G401 (cell line): ENCODE results near the gene CAPN8. TPM values are rescaled to one million over a fixed set of nuclear protein-coding genes. Genes with fewer than 3 reads are reported as not detected.
A peak's percentile ranks its signal among the peaks of the same experiment; 100 is the strongest.

Experiments
- DNase-seq: peaks from one replicate; pipeline ENCODE4 v3.0.0-alpha.2; 2015; ENCODE audit warnings: low spot score
- in situ Hi-C: cut with HindIII; loops from 2 replicates; pipeline ENCODE4 v1.10.0; 2016; ENCODE audit warnings: low sequenced_read_pairs, mixed read lengths
- total RNA-seq: library from RNA; depleted of rRNA; stranded (reverse); fragments of >200 nt; shearing (Covaris generic); gene quantifications from 2 replicates; pipeline ENCODE4 v1.2.3, GENCODE V29; 2014

Gene CAPN8
- total RNA-seq, 1 experiment from 2014 or later = not detected

DNA sequence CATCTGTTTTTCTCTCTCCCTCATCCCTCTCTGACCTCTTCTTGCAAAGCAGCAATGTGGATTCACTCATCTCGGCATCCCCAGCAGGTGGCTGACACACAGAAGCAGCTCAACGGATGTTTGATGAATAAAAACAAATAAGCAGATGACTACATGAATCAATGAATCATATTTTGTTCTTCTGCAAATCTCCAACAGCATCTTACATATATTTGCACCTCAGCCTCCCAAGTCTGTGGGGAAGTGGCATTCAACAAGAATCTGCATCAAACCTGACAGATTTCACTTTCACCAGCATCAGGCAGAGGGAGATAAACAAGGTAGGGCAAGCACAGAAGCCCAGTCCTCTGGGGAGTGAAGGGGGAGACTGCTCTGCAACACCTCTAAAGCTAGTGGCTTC lies 34.0 kb downstream of the CAPN8 start:
- no peak for DNase-seq

DNA sequence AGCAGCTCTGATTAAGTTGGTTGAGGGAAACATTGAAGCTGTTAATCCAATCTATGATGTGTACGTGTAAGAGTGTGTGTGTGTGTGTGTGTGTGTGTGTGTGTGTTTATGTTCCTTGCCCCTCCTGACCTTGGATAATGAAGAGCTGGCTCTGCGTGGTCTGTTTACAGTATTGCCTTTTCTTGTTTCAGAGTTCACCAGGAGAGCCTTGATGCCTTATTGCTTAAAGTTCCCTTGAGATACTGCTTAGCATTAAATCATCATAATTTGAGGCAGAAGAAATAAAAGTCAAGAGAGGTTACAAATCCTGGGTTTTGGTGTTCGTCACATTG lies 36.4 kb downstream of the CAPN8 start:
- in situ Hi-C loops = no loop called here

More for the DNA sequence above, 34.0 kb downstream of the CAPN8 start:
- in situ Hi-C loops = no loop called here

DNA sequence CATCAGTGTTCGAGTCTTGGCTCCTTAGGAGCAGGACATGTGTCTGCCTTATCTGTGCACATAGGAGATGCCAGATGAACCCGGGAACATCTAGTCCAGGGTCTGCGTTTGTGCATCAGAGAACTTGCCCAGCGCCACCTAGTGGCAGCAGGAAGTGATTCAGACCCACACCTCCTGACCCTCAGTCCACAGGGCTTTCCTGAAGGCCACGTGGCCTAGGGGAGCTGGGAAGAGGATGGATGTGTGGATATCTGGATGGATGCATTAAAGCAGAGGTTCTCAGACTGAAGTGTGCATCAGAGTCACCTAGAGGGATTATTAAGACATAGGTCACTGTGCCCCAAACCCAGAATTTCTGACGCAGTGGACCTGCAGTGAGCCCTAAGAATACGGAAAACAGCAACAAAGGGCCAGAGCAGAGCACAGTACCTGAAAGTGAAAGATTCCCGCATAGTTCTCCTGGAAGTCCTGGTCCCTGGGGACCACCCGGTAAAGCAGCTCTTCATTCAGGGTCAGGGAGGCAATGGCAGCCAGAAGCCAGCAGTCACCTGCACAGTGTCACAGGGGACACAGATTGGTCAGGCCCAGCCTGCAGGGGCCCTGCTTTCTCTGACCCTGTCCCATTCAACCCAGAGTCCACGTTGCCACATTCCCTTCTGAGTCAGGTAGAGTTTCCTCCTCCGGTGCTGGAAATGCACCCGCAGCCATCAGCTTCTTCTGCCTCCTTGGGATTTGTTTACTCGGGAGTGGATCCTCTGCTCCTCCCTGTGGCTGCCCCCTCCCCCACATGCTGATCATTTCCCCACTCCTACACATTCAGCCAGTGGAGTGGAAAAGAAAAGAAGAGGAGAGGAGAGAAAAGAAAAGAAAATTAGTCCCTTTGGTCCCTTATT lies 37.0 kb downstream of the CAPN8 start:
- peak; percentile 80 for DNase-seq
- in situ Hi-C loops = no loop called here

More for the DNA sequence above, 36.4 kb downstream of the CAPN8 start:
- no peak for DNase-seq

DNA sequence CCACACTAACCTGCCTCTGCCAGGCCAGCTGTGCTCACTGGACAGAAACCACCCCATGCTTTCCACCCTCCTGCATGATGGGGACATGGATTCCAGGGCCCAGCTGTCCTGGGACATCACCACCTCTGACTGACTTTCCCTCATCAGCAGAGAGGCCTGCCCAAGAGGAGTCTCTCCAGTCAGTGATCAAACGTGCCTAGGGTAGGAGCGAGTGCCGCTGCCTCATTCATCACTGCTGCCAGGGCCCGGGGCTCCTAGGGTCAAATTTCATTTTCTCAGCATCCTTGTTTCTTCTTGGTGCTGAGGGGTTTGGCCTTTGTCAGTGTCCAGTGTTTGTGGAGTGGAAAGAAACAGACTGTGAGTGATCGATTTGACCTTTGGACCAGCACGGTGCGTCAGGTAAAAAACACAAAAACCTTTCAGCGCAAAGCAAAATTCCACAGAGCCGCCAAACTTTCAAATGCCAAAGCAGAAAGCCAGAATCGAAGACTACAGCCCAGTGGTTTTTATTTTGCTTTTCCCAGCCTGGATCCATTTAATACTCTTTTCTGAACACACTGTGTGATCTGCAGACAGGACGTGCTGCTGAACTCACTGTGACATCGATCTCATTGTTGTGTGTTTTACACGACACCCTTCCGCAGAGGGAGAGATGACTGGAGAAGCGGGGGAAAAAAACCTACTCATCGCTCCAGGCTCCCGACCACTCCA lies 43.2 kb downstream of the CAPN8 start:
- in situ Hi-C loops = no loop called here
- DNase-seq = no peak

DNA sequence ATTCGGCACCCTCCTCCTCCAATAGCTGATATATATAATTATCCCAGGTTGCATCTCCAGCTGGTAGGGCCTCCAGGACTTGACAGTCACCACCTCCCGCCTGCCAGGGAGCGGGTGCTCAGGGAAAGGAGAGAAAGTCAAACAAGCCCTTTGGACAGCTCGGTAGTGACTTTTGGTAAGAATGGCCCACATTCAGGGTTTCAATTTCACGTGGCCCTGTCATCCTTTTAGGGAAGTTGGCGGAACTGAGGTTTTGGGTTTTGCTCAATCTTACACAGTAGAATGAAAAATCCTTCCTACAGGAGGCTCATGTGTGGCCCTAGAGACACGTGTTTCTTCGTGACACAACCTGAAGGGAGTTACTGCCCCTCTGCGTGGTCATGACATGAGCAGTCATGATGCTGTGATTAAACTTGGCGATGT lies 44.2 kb downstream of the CAPN8 start:
- in situ Hi-C loops = no loop called here

DNA sequence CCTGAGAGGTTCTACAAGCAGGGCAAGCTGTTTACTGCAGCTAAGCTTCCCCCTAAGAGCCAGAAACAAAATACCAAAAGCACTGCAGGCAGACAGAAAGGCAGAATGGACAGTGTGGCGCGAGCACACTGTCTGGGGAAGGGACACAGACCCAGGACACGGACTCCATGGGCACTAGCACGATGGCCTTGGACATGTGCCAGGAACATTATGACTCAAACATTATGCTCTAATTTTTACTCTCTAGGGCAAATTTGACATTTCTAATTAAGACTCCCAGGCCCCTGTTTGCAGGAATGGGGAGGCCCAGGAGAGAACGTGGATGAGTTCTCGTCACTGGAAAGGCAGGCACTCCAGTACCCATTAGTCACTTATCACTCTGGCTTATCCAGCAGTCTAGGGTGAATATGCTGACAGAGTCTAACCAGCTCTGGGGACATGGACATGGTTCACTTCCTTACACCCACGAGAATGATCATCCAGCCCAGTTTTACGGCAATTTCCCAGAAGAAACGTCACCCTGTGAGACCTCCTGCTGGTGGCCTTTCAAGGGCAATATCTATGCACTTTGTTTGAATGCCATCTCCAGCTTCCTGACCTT lies 45.1 kb downstream of the CAPN8 start:
- in situ Hi-C loops = no loop called here
- no peak for DNase-seq

More for the DNA sequence above, 44.2 kb downstream of the CAPN8 start:
- no peak for DNase-seq

DNA sequence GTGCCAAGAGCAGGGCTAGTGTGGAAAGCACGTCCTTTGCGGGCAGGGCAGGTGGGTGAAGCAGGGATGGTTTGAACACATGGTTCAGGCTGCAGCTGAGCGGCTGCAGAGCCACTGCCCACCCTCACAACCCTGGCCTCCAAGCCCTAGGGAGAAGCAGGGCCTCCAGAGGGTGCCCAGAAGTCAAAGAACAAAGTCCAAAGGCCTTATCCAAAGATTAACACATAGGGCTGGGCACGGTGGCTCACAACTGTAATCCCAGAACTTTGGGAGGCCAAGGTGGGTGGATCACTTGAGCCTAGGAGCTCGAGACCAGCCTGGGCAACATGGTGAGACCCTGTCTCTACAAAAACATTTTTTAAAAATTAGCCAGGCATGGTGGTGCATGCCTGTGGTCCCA lies 46.8 kb downstream of the CAPN8 start:
- DNase-seq = no peak
- in situ Hi-C loops = no loop called here

DNA sequence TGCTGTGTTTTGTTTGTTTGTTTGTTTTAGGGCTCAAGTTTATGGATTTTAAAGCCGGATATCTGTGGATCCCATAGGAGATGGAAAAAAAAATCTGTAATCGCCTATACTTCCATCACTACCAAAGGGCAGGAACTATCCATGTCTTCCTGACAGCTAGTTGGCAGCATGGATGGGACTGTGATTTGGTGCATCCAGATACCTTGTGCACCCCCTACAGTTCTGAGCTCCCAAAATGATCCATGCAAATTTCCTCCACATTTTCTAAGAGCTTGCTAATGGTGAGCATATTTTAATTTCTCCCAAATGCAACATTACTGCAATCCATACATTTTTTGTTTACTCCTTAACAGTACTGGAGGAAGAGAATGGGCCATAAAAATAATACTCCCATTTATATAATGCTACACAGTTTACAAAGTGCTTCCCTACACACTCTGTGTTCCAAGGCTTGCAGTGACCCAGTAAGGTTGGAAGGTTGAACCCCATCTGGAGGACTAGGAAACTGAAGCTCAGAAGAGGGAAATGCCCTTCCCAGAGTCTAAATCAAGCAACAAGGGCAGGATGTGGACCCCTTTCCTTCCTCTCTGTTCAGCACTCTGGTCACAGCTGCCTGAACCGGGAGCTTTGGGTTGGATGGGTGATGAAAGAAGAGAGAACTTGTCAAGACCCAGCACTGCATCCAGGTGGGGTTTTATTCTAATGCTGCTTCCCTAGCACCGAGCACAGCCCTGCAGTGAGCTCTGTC lies 48.0 kb downstream of the CAPN8 start:
- peak; percentile 19 for DNase-seq
- in situ Hi-C loops = no loop called here

DNA sequence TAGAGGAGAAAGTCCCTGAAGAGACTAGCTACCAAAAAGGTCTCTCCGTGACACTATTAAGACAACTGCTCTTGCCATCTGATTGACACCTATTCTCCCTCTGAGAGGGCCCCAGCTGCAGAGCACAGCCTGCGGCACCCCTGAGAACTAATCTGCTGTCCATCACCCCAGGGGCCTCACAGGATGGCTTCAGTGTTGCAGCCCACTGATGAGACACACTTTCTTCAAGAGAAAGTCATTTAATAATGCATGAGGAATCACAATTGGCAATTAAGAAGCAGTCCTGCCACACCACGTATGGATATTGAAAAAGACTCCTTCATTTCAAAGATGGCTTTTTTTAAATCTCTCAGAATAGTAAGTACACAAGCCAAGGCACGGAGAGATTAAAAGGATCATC lies 48.9 kb downstream of the CAPN8 start:
- in situ Hi-C loops = no loop called here
- no peak for DNase-seq

DNA sequence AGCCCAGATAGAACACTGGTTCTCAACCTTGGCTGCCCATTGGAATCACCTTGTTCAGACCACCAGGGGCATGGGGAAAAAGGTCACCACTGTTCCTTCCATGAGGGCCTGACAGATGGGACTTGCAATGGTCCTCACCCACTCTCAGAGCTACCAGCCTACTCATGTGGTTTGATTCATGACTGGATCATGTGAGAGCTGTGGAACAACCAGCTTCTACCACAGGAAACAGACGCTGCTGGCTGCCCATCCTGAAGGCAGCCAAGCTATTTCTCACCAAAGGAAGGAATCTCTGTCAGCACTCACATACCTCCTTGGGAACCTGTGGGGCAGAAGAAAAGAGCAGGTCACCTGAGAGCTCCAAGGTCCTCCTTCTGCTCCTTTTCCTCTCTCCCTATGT lies 53.6 kb downstream of the CAPN8 start:
- DNase-seq = no peak
- in situ Hi-C loops = no loop called here

DNA sequence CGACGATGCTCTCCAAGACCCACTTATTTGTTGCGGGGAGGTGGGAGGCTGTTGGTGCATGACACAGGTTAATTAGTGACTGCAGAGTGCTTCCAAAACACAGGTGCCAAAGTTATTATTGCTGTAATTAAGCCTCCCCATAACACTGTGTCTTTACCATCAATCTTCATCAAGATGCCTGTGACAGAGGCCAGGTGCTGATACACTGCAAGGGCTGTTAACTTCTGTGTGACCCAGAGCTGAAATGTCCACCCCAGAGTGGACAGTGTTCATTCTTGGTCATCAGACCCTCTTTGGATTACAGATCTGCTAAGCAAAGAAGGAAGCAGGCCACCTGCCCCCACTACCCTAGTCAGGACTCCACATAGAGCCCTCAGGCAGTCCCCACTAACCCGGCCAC lies 55.5 kb downstream of the CAPN8 start:
- no peak for DNase-seq
- in situ Hi-C loops = no loop called here

DNA sequence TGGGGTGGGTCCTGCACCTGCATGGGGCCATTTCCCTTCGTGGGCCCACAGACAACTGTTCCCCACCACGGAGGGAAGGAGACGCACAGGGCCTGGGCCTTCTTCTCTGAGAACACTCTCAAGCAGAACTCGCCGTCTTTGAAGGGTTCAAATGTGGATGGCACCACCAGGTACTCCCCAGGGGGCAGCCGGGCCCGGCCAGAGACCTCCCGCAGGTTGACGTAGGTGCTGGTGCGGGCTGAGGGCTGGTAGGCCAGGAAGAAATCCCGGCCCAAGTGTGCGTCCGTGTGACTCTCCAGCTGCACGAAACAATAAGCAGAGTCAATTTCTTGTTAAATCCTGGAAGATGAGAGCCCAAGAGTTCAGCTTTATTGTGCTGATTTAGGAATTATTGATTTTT lies 56.4 kb downstream of the CAPN8 start:
- no peak for DNase-seq
- in situ Hi-C loops = no loop called here

DNA sequence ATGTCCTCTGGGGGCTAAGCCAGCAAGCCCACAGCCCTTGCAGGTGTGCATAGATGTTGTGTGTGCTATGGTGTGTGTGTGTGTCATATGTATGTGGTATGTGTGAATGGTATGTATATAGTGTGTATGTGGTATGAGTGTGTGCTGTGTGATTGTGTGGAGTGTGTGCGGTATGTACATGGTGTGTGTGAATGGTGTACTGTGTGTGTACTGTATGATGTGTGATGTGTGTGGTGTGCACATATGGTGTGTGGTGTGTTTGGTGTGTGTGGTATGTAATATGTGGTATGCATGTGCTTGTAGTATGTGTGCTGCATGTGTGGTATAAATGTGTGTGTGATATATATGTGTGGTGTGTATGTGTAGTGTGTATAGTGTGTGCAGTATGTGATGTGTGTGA lies 107.0 kb downstream of the CAPN8 start:
- no peak for DNase-seq
- in situ Hi-C loops = no loop called here

DNA sequence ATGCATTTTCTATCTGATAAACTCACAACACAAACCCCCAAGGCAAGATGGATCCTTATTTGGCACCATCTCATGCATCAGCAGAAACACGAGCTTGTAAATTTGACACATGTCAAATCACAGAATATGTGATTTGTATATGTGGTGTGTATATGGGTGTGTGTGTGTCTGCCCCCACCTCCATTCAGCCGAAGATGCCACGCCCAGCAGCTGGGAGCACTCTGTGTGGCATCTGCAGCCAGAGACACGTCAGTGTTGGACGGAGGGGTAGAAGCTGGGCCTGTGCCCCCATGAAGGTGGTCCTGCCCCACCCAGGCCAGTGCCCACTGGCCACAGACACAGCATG lies 108.4 kb downstream of the CAPN8 start:
- no peak for DNase-seq
- in situ Hi-C loops = no loop called here

DNA sequence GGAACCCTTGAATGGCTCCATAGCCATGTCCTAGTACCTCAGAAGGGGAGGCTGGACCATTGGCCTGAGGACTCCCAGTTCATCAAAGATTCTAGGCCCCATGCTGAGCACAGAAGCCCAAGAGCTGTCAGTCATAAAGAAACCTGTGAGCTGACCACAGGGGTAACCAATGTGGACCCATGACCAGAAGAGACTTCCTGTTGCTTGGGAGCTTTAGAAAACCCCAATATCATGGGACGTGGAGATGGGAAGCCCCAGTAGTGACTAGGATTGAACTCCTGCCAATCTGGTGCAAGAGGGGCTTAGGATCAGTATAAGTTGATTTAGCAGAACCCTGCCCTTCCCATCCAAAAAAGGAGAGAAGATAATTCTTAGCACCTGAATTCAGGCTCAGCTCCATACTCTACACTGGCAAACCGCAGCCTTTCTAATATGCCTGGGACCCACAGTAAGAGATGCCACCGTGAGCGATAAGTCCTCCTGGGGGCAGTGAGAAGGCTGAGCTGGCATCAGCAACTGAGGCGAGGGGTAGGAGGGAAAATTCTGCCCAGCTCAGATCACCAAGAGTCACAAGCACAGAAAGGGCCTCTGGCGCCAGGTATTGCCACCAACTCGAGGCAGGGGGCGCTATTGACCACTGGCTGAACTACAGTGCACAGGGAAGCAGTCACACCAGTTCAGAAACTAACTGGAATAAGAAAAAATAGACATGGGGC lies 108.9 kb downstream of the CAPN8 start:
- peak; percentile 12 for DNase-seq
- in situ Hi-C loops = no loop called here

DNA sequence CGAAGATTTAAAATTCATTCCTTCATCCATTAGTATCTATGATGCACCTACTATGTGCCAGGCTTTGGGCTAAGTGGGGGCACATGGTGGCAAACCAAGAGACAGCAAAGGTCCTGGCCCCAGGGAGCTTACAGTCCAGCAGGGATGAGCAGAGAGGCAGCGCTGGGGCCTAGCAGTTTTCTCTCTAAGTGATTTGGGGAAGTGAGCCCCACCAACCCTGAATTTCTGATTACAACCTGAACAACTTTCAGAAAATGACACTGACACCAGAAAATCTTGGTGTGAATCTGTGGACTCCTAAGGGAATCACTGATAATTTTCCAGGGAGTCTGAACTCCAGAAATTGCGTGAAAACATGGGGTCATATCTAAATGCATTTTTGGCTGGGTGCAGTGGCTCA lies 111.5 kb downstream of the CAPN8 start:
- in situ Hi-C loops = no loop called here
- no peak for DNase-seq

DNA sequence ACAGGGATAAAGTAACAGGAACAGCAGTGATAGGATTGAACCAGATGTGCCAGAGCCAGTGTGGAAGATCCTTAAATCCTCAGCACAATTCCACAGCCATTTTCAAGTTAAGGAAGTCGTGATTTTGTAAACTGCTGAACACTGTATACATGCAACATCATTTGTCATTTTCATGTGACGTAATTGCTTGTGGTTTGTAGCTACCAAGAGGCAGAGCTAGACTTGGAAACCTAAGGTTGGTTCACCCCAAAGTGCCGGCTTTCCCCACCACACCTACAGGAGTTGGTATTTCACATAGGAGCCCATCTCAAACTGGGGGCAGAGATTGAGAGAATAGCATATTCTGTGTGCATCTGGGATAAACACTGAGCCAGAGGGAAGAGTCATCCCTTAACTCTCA lies 113.9 kb downstream of the CAPN8 start:
- in situ Hi-C loops = no loop called here
- no peak for DNase-seq

DNA sequence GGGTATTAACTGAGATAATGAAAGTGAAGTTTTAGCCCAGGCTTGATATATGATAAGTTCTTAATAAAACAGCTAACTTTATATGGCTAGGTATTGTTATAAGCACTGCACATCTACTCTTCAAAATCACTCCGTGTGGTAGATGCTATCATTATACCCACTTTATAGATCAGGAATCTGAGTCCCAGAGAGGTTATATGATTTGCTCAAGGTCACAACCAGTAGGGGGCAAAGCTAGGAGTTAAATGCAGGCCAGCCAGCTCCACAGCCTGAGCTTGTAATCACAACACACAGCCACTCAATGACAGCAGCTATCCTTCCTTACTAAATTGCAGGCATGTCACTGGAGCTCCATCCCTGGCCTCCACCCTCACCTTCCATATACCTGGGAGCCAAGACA lies 115.8 kb downstream of the CAPN8 start:
- in situ Hi-C loops = no loop called here
- no peak for DNase-seq
